Stimulated activated CD4-positive, alpha-beta T cell treated with anti-CD3 and anti-CD28 coated beads, Interleukin-1b, Interleukin-23, amount 100 ng/mL, for 48 hours (primary cell): ENCODE results near the gene C12orf75.
A peak's percentile ranks its signal among the peaks of the same experiment; 100 is the strongest.
"Not testable (repeated sequence)": the region's sequence is repeated elsewhere in the genome, so short reads cannot be mapped to it uniquely, and the experiment has no call there.

Source experiments
- DNase-seq: peaks from one replicate; pipeline ENCODE4 v3.0.0-alpha.2; 2020

C12orf75 gene

DNA sequence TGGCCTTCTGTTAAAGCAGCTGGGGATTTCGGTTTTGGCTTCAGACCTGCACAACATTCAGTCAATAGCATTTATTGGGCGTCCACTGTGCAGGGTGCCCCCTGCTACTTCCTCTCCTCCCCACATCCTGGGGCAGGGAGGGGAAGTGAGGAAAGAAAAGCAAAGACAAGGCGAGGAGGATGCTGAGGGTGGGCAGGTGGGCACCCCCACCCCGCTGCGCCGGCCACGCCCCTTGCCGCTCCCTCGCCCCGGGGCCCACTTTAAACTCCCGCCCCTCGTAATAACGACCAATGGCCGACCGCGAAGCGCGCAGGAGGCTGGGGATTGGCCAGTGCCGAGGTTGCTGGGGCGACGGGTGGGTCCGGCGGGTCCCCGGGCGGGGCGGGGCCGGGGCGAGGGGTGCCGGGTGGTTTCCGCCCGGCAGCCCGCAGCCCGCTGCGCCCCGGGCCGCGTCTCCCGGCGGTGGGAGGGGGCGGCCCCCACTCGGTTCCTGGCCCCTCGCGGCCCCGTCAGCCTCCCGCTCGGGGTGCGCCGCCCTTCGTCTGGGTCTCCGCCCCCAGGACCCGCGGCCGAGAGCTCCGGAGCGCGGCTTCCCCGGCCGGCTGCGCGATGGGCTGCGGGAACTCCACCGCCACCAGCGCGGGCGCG, at the start of gene C12orf75:
C12orf75 (plus strand) TSS at position 409 of the 648 bp plus-strand sequence; CDS start at position 610, 201 bp downstream.
- DNase-seq, result peak; percentile 86

DNA sequence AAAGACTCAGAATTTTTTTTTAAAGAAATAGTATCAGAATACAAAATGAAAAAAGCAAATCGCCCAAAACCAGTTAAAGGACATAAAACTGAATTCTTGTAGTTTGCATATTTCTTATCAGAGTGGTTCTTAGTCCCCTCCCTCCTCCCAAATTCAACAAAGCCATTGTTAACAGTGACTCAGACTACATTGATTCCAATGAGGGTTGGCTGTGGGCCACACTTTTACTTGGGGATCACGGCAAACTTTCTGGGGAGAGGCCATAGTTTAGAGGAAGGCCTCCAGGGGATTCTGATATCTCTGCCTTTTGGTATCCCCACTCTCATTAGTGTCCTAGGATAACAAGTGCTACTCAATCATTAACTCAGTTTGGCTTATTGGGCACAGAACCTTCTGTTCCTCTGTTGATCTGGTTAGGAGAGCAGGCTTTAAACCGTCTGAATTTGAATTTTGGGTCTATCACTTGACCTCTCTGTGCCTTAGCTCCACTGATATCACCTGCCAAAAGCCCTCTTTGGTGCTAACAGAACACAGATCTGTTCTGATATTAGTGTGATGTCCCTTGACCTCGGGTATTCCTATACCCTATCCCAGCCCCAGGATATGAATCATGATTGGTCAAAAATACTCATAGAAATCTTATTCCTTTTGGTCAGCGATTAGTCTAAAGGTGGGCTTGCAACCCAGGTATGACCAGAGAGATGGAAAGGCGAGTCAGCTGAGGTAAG, 49.4 kb upstream of the C12orf75 start:
- DNase-seq, result no peak

DNA sequence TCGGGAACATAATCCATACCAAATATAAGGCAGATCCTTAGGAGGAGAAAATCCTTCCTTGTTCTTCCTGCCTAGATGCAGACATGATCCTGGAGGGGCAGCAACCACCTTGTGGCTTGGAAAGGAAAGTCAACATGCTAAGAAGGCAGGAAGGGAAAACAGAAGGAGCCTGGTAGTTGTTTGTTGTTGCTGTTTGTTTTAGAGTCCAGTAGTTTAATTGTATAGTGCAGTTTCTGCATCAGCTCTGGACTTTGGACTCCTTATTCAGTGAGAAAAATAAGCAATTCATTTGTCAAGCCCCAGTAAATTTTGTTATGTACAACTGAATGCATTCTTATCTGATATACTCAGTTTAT, 48.8 kb upstream of the C12orf75 start:
- DNase-seq, result no peak

DNA sequence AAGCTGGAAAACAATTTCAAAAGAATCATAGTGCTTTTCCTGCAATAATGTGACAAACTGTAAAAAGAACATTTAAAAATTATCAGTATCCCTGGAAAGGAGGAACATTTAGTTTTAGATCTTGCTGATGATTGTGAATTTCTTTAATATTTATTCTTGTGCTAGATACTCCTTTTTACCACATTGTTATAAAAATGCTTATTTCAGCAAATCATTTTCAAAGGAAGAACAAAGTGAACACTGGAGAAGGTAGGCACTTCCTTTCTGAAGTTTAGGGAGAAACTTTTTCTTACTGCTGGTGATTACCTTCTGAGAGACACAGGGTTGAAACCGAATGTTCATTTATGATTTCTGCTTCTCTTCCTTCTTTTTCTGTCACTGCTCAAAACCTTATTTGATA, 45.1 kb upstream of the C12orf75 start:
- DNase-seq, result no peak

DNA sequence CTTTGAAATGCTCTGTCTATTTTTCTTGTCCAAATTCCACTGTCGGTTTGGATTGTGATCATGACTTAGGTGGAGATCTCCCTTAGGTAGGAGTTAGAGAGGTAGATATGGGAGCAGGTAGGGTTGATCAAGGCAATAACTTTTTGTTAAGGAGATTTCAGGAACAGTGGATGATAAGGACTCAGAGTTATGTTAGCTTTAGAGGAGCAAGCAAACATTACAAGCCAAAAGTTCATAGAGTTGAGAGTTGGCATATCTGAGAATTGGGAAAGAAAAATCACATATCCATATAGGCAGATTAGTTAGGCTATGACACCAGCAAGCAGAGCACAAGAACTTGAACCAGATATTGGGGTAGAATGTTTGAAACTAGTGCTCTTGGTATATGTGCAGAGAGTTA, 43.1 kb upstream of the C12orf75 start:
- no peak for DNase-seq

DNA sequence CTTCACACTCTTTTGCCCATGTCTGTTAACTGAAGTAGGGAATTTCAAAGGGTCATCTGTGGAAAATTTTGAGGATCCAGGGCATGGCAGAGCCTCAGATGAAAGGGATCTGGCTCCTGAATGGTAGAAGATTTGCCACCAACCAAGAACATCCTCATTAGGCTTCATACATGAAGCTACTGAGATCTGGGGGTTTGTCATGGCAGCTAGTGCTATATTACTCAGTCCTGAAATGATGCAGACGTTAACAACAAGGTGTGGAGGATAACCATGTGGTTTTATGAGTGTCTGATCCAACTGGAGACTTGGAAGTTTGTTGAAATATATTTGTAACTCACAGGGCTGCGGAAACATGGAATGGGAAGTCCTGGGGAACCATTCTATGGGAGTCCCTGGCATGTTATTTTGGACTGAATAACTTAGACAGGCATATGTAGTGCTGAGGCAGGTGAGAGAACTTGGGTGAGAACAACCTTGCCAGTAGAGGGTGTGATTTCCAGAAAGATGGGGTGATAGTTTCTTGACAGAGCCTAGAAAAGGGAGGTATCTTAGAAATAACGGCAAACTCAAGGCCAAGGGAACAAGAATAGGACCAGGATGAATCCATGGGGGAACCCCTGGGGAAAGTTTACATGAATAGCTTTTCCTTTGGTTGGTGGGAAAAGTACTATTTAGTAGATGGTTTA, 42.0 kb upstream of the C12orf75 start:
- no peak for DNase-seq

DNA sequence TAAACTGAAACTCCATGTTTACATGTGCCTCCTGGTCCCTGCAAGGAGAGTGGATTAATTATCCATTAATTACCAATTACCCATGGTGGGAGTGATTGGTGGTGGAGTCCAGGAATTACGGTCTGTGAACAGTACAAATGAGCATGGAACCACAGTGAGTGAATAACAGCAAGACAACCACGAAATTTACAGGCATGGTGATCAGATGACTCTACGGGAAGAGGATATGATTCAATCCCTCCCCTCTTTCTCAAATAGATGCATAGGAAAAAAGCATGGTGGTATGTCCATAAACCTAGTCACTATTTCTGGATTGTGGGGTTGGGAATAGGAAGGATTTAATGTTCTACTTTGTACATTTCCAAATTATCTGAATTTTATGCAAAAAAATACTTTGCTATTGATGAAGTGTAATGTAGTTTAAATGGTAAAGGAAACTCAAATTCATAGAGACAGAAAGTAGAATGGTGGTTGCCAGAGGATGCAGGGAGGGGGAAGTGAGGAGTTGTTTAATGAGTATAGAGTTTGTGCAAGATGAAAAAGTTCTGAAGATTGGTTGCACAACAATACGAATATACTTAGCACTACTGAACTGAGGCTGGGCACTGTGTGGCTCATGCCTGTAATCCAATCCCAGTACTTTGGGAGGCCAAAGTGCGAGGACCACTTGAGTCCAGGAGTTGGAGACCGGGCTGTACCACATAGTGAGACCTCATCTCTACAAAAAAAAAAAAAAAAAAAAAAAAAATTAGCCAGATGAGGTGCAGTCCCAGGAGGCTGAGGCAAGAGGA, 41.2 kb upstream of the C12orf75 start:
- DNase-seq, result no peak

DNA sequence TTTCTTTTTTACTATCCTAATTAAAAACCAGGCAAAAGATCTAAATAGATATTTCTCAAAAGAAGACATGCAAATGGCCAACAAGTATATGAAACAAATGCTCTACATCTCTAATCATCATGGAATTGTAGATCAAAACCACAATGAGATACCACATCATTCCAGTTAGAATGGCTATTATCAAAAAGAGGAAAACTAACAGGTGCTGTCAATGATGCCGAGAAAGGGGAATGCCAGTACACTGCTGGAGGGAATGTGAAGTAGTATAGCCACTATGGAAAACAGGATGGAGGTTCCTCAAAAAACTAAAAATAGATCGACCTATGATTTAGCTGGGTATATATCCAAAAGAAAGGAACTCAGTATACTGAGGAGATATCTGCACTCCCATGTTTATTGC, 39.0 kb upstream of the C12orf75 start:
- no peak for DNase-seq

DNA sequence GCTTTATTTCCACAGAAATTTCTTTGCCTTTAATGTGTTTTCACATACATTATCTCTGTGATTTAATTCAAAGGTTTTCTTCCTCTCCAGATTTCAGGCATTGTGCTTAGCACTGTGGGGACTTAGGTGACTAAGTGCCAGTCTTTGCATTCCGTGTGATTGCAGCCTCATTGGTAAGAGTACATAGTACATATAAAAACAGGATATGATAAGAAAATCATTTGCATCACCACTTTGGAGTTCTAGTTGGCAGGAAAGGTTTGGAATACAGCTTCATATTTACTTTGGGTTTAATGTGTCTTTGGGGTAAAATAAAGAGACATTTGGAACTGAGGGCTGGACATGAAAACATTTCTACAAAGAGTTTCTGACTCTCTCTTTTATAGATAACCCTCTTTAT, 37.8 kb upstream of the C12orf75 start:
- no peak for DNase-seq

DNA sequence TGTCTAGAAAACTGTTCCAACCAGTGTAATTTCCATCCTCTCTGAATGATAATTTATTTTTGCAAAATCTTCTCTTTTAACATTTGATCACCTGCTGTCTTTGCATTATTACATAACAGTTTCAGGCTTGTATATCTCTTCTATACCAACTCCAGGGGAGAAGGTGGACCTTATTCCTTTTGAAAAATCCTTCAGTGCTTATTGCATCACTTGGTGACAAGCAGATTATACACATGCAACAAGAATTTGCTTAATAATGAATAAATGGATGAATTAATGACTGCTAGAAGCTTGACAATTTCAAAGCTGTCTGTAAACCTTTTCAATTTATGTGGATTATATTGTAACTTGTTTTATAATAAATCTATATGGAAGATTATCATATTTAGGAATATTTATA, 37.3 kb upstream of the C12orf75 start:
- no peak for DNase-seq

DNA sequence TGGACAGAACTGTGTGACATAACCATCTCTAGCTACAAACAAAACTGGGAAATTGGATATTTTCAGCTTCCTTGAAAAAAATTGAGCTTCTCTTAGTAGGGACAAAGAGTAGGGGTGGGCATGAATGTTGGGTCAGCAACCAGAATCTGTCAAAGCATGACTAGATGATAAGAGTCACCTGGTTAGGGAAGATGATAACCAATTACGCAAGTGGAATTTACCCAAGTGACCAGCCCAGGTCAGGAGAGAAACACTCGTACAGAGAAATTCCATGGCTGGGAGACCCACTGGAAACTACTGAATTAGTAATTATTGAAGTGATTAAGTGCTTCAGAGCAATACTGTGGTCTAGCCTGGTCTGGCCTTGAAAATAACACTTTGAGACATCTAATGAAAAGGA, 36.3 kb upstream of the C12orf75 start:
- DNase-seq, result no peak

DNA sequence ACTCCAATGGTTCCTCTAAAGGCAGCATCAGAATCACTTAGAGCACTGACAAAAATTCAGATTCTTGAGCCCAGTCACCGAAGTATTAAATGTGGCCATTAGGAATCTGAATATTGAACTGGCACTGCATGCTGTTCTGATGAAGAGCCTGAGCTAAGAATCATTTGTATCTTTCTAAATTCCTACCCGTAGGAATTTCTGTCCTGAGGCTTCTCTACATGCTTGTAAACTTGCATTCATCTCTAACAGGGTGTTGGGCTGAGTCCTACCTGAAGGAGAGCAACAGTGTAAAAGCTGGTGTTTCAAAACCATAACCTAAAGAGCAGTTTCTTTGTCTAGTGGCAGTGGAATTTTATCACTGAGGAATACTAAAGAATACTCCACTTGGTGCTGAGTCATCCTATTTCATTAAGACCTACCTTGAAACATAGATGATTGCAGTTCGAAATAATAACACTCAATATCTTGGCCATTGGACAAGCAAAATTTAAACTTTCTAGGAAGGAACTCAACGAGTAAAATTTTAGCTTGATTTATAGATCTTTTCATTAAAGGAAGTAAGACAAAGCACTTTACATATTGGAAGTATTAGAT, 35.5 kb upstream of the C12orf75 start:
- DNase-seq, result no peak

DNA sequence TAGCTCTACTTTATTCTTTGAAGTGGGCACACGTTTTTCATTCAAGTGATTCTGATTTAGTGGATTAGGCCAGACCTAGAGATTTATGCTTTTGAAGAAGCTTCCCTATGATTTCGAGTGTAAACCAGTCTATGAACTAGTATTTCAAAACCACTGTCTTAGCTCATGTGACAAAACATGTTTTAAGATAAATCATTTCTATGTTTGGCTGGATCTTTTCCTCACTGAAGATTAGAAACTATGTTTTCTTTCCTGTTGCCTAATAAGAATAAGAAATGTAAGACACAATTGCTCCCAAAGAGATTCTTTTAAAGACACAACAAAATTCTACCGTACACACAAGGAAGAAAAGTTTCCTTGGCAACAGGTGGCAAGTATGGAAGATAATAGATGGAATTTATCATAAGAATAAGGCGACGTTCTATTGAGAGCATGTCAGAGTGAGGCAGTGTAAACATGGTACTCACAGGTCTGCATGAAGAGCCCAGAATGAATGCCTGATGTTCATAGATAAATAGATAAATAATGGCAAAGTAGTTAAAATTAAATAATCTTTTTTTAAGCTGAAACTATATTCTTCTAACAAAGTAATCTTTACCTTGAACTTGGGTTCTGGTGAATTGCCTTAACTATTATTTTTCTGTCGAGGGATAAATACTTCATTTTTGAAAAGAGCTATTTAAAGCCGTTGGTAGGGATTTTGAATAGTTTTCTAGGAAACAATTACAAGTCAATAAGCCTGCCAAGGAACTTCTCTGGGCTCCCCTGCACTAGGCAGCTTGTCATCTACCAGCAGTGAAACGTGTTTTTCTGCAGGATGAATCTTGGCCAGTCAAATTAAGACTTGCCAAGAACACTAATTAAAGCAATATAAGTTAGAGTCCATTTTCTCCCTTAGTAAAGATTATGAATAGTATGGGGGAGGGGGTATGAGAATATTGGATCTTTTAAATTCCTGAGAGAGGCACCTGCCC, 34.1 kb upstream of the C12orf75 start:
- no peak for DNase-seq

DNA sequence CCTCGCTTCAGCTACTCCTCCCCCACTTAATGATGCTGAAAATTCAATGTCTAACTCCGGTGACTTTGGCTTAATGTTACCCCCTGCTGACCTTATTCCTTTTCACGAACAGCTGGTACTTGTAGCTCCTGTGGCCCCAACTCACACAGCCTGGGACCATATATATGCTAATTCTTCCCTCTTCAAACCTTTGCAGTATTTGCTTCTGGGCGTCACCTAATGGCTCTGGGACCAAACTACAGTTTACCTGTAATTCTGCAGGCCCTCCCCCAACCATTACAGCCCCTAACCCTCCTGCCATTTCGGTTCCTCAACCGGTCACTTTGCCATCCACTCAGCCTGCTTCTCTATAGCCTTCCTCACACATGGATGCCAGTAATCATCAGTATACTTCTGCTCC, 29.6 kb upstream of the C12orf75 start:
- DNase-seq, result no peak

DNA sequence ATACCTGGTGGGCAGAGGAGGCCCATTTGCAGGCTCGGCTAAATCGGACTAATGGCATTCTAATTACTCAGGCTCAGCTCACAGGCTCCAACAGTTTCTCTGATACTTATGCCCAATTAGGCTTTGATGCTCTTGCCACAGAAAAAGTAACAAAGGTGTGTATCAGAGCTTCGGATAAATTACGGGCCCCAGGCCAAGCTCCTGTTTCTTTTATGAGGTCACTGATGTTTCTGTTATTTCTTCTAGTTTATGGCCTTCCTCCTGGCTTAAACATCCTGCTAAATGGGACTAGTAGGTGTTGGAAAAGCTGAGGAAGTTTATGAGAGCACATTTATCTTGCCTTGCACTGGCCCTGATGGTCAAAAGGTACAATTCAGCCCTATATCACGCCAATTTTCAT, 28.8 kb upstream of the C12orf75 start:
- DNase-seq, result no peak

DNA sequence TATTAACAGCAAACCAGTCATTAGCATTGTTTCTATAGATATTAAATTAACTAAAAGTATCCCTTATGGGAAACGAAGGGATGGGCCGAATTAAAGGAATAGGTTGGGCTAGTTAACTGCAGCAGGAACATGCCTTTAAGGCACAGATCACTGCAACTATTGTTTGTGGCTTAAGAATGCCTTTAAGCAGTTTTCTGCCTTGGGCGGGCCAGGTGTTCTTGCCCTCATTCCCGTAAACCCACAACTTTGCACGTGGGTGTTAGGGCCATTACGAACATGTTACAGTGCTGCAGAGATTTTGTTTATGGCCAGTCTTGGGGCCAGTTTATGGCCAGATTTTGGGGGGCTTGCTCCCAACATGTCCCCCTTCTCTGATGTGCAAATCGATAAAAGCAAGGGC, 27.5 kb upstream of the C12orf75 start:
- not testable (repeated sequence) for DNase-seq

DNA sequence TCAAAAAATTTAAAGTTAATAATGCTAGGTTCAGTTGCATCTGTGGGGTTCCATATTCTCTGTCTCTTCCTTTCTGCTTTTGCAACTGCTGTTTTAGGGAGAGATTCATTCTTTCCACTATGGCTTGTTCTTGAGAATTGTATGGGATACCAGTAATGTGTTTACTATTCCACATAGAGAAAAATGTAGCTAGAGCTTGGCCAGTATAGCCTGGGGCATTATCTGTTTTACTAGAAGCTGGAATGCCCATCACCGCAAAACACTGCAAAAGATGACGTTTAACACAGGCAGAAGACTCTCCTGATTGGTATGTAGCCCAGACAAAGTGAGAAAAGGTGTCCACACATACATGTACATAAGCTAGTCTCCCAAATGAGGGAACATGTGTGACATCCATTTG, 25.9 kb upstream of the C12orf75 start:
- DNase-seq, result not testable (repeated sequence)

DNA sequence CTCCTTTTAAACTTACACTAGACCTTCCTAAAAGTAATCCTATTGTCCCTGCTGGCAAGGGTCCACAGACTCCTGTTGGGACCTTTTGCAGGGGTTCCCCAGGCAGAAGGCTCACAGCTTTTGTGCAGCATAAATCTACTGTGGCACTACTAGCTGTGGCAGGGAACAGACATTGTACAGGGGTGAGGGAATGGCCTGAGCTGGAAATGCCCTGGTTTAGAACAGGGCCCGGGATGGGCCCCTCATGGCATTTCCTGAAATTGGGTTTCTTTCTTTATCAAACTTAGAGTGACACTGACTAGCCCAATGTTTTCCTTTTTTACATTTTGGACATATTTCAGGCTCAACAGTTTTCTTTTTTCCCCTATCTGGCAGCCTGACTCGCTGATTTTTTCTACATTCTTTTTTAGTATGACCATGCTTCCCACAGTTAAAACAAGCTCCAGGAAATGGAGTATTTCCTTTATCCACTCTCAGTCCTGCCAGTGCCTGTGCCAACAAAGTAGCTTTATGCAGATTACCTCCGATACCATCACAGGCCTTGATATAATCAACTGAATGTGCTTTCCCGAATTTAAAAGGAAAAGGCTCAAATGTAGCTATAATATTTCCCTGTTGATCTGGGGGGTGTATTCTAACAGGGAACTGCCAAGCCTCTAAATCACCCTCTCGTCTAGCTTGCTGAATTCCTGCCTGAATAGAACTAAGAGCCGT, 22.7 kb upstream of the C12orf75 start:
- DNase-seq, result not testable (repeated sequence)

DNA sequence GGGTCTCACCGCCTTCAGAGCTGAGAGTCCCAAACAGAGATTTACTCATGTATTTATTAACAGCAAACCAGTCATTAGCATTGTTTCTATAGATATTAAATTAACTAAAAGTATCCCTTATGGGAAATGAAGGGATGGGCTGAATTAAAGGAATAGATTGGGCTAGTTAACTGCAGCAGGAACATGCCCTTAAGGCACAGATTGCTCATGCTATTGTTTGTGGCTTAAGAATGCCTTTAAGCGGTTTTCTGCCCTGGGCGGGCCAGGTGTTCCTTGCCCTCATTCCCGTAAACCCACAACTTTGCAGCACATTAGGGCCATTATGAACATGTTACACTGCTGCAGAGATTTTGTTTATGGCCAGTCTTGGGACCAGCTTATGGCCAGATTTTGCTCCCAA, 21.7 kb upstream of the C12orf75 start:
- DNase-seq, result not testable (repeated sequence)

DNA sequence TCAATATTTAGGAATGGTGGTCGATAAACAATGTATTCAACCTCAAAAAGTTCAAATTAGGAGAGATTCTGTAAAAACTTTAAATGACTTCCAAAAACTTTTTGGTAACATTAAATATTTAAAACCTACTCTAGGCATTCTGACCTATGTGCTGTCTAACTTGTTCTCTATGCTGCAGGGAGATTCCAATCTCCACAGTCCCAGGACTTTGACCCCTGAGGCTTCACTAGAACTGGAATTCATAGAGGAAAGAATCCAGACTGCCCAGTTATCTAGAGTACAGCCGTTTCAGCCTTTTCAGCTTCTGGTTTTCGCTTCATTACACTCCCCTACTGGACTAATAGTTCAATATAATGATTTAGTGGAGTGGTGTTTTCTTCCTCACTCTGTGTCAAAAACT, 21.1 kb upstream of the C12orf75 start:
- not testable (repeated sequence) for DNase-seq

DNA sequence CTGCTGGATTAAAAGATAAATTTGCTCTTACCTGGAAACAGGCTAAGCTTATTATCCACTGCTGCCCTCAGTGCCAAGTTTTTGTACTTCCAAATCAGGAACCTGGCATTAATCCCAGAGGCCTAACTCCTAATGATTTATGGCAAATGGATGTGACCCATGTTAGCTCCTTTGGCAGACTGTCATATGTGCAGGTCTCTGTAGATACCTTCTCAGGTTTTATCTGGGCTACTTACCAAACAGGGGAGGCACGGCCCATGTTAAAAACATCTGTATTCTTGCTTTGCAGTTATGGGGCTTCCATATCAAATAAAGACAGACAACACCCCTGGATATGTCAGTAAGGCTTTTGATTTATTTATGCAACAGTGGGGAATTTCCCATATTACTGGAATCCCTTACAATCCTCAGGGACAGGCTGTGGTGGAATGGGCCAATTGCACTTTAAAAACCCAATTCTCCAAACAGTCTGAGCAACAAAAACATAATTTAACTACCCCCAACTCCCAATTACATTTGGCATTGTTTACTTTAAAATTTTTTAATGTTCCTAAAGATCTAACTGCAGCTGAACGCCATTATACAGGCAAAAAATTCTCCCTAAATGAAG, 19.9 kb upstream of the C12orf75 start:
- not testable (repeated sequence) for DNase-seq
